ENCODE measurements around the gene CCDC122.
"Not testable (repeated sequence)": the region's sequence is repeated elsewhere in the genome, so short reads cannot be mapped to it uniquely, and the experiment has no call there.

Gene CCDC122

GRCh38 chr13:43864921-43865320 lies 14.6 kb downstream of the CCDC122 start:
- no peak for TF ChIP-seq JUND (IDR thresholded peaks at IDR 0.05; ENCODE audit: low read depth)
- in situ Hi-C loops (cut with HindIII; ENCODE audit: low pct_unique_long_range_greater_than_20kb, low sequenced_read_pairs), result no loop called here
- DNase-seq (ENCODE audit: low read depth in 1 of 2, low spot score in 1 of 2), result no peak

GRCh38 chr13:43861863-43862262 lies 17.7 kb downstream of the CCDC122 start:
- in situ Hi-C loops (cut with HindIII; ENCODE audit: low pct_unique_long_range_greater_than_20kb, low sequenced_read_pairs), result no loop called here
- TF ChIP-seq JUND (IDR thresholded peaks at IDR 0.05; ENCODE audit: low read depth), result no peak
- DNase-seq (ENCODE audit: low read depth in 1 of 2, low spot score in 1 of 2), result no peak

GRCh38 chr13:43852923-43853404 lies 26.6 kb downstream of the CCDC122 start:
- in situ Hi-C loops (cut with HindIII; ENCODE audit: low pct_unique_long_range_greater_than_20kb, low sequenced_read_pairs), result no loop called here
- no peak for TF ChIP-seq JUND (IDR thresholded peaks at IDR 0.05; ENCODE audit: low read depth)

GRCh38 chr13:43850873-43851272 lies 28.7 kb downstream of the CCDC122 start:
- TF ChIP-seq JUND (IDR thresholded peaks at IDR 0.05; ENCODE audit: low read depth), result no peak
- in situ Hi-C loops (cut with HindIII; ENCODE audit: low pct_unique_long_range_greater_than_20kb, low sequenced_read_pairs), result no loop called here
- no peak for DNase-seq (ENCODE audit: low read depth in 1 of 2, low spot score in 1 of 2)

More at GRCh38 chr13:43852923-43853404, 26.6 kb downstream of the CCDC122 start:
- no peak for DNase-seq (ENCODE audit: low read depth in 1 of 2, low spot score in 1 of 2)

- in situ Hi-C loops (cut with HindIII; ENCODE audit: low pct_unique_long_range_greater_than_20kb, low sequenced_read_pairs), result no loop called here
- TF ChIP-seq JUND (IDR thresholded peaks at IDR 0.05; ENCODE audit: low read depth), result no peak
- DNase-seq (ENCODE audit: low read depth in 1 of 2, low spot score in 1 of 2), result no peak
Measured at GRCh38 chr13:43848001-43848649, 31.4 kb downstream of the CCDC122 start.

GRCh38 chr13:43846496-43847158 lies 32.9 kb downstream of the CCDC122 start:
- in situ Hi-C loops (cut with HindIII; ENCODE audit: low pct_unique_long_range_greater_than_20kb, low sequenced_read_pairs), result no loop called here
- no peak for TF ChIP-seq JUND (IDR thresholded peaks at IDR 0.05; ENCODE audit: low read depth)

GRCh38 chr13:43838909-43839308 lies 40.6 kb downstream of the CCDC122 start:
- in situ Hi-C loops (cut with HindIII; ENCODE audit: low pct_unique_long_range_greater_than_20kb, low sequenced_read_pairs), result no loop called here
- no peak for TF ChIP-seq JUND (IDR thresholded peaks at IDR 0.05; ENCODE audit: low read depth)
- no peak for DNase-seq (ENCODE audit: low read depth in 1 of 2, low spot score in 1 of 2)

More at GRCh38 chr13:43846496-43847158, 32.9 kb downstream of the CCDC122 start:
- no peak for DNase-seq (ENCODE audit: low read depth in 1 of 2, low spot score in 1 of 2)

- TF ChIP-seq JUND (IDR thresholded peaks at IDR 0.05; ENCODE audit: low read depth), result no peak
- no peak for DNase-seq (ENCODE audit: low read depth in 1 of 2, low spot score in 1 of 2)
- in situ Hi-C loops (cut with HindIII; ENCODE audit: low pct_unique_long_range_greater_than_20kb, low sequenced_read_pairs), result no loop called here
Measured at GRCh38 chr13:43835701-43836100, 43.8 kb downstream of the CCDC122 start.

GRCh38 chr13:43831088-43831487 lies 48.5 kb downstream of the CCDC122 start:
- TF ChIP-seq JUND (IDR thresholded peaks at IDR 0.05; ENCODE audit: low read depth), result no peak
- DNase-seq (ENCODE audit: low read depth in 1 of 2, low spot score in 1 of 2), result no peak
- in situ Hi-C loops (cut with HindIII; ENCODE audit: low pct_unique_long_range_greater_than_20kb, low sequenced_read_pairs), result no loop called here

GRCh38 chr13:43830497-43830881 lies 49.1 kb downstream of the CCDC122 start:
- no peak for TF ChIP-seq JUND (IDR thresholded peaks at IDR 0.05; ENCODE audit: low read depth)
- in situ Hi-C loops (cut with HindIII; ENCODE audit: low pct_unique_long_range_greater_than_20kb, low sequenced_read_pairs), result no loop called here
- no peak for DNase-seq (ENCODE audit: low read depth in 1 of 2, low spot score in 1 of 2)

GRCh38 chr13:43824656-43825055 lies 54.9 kb downstream of the CCDC122 start:
- in situ Hi-C loops (cut with HindIII; ENCODE audit: low pct_unique_long_range_greater_than_20kb, low sequenced_read_pairs); DNase-seq (ENCODE audit: low read depth in 1 of 2, low spot score in 1 of 2): not testable (repeated sequence)

- no peak for TF ChIP-seq JUND (IDR thresholded peaks at IDR 0.05; ENCODE audit: low read depth)
- no peak for DNase-seq (ENCODE audit: low read depth in 1 of 2, low spot score in 1 of 2)
- in situ Hi-C loops (cut with HindIII; ENCODE audit: low pct_unique_long_range_greater_than_20kb, low sequenced_read_pairs), result no loop called here
Measured at GRCh38 chr13:43822969-43823368, 56.6 kb downstream of the CCDC122 start.

GRCh38 chr13:43816401-43816889 lies 63.1 kb downstream of the CCDC122 start:
- TF ChIP-seq JUND (IDR thresholded peaks at IDR 0.05; ENCODE audit: low read depth), result no peak
- no peak for DNase-seq (ENCODE audit: low read depth in 1 of 2, low spot score in 1 of 2)
- in situ Hi-C loops (cut with HindIII; ENCODE audit: low pct_unique_long_range_greater_than_20kb, low sequenced_read_pairs), result no loop called here

Data from T47D (cell line).